SK-N-MC (cell line): ENCODE results near the gene SLC16A2.

Experiments
- DNase-seq: peaks from one replicate; pipeline ENCODE4 v3.0.0-alpha.2; 2011; ENCODE audit warnings: low read depth, low spot score
- H3K27ac ChIP-seq: fragments of 200-600 bp; sonication (generic); 2 replicates; pipeline ENCODE4 v1.5.1; 2016; ENCODE audit warnings: mixed run types
- H3K36me3 ChIP-seq: fragments of 200-600 bp; sonication (generic); 2 replicates; pipeline ENCODE4 v1.6.1; 2017; ENCODE audit warnings: antibody characterized with exemption, low read length, mixed read lengths; ENCODE audit not compliant: insufficient read depth
- H3K4me3 ChIP-seq: fragments of 200-600 bp; sonication (generic); 2 replicates; pipeline ENCODE4 v1.5.1; 2016
- H3K9ac ChIP-seq: fragments of 200-600 bp; sonication (generic); 2 replicates; pipeline ENCODE4 v1.8.0; 2017; ENCODE audit warnings: mixed run types, mixed read lengths; ENCODE audit not compliant: insufficient read length
- H3K9me3 ChIP-seq: fragments of 200-600 bp; sonication (generic); 2 replicates; pipeline ENCODE4 v1.6.1; 2017; ENCODE audit warnings: low read depth, mild to moderate bottlenecking, antibody characterized with exemption, low read length, moderate library complexity, mixed read lengths
- EZH2 ChIP-seq: fragments of 200-600 bp; sonication (generic); IDR thresholded peaks from one replicate; pipeline ENCODE4 v1.6.1; 2017; ENCODE audit warnings: antibody characterized with exemption
- FOXP2 ChIP-seq: optimal IDR thresholded peaks from 2 replicates; pipeline ENCODE3; 2011; ENCODE audit warnings: mild to moderate bottlenecking, moderate library complexity; ENCODE audit not compliant: insufficient read depth; ENCODE audit errors: extremely low read length, control extremely low read depth
- POLR2AphosphoS5 ChIP-seq: IDR thresholded peaks from 2 replicates; pipeline ENCODE4 v1.6.1; 2012; ENCODE audit warnings: mild to moderate bottlenecking, low read depth, low read length, borderline replicate concordance

SLC16A2 gene

DNA sequence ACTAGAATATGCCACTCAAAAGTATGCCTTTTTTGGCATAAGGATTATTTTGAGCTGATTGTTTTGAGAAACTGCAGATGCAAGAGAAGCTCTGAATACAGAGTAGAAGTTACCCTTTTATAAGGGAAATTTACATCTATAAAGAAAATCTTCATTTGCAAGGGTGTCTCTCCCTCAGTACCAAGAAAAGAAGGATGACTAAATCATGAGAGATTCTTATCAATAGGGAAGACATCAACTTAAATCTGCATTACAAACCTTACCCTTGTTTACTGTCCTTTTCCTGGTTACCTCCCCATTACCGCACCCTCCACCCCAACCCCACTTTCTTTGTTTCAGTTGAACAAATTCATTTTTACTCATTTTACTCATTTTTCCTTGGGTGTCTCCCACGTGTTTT lies 130.6 kb downstream of the SLC16A2 start:
- no peak overlapping the region for H3K27ac ChIP-seq
- H3K4me3 ChIP-seq: no peak overlapping the region
- no peak for DNase-seq
- no peaks in the 10 kb centered on the region for H3K9me3 ChIP-seq
- H3K9ac ChIP-seq: no peak overlapping the region
- H3K36me3 ChIP-seq: no peaks in the 10 kb centered on the region
- TF ChIP-seq FOXP2 (no peak), POLR2AphosphoS5 (no peak), EZH2 (no peak)

DNA sequence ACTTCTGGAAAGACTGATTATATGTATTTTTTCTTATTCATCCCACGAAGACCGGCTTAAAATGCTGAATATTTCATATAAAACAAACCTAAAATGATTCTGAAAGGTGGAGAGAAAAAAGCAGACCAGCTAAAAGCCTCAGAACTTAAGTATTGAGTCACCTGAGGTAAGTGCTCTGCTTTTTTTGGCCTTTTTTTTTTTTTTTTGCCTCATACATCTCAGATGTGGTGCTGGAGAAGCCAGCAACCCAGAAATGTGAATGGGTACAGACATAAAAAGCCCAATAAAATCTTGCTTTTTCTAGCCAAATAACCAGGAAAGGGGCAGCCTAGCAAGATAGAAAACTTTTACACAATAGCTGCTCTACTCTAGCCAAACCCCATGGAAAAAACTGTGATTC lies 136.1 kb downstream of the SLC16A2 start:
- Histone ChIP-seq H3K4me3 (no peak overlapping the region), H3K27ac (no peak overlapping the region), H3K36me3 (no peaks in the 10 kb centered on the region), H3K9me3 (no peaks in the 10 kb centered on the region), H3K9ac (no peak overlapping the region)
- TF ChIP-seq POLR2AphosphoS5: no peak
- no peak for TF ChIP-seq FOXP2
- TF ChIP-seq EZH2: no peak
- DNase-seq: no peak

- Histone ChIP-seq H3K9ac (no peak overlapping the region), H3K4me3 (no peak overlapping the region), H3K27ac (no peak overlapping the region), H3K9me3 (no peaks in the 10 kb centered on the region), H3K36me3 (no peaks in the 10 kb centered on the region)
- DNase-seq: no peak
- TF ChIP-seq FOXP2 (no peak), EZH2 (no peak), POLR2AphosphoS5 (no peak)
Measured at GRCh38 chrX:74578137-74578536, 156.8 kb downstream of the SLC16A2 start.

- no peak overlapping the region for H3K4me3 ChIP-seq
- no peak overlapping the region for H3K9ac ChIP-seq
- no peaks in the 10 kb centered on the region for H3K9me3 ChIP-seq
- H3K27ac ChIP-seq: peak overlapping the region; percentile 80
- no peak for DNase-seq
- TF ChIP-seq EZH2: no peak
- no peak for TF ChIP-seq FOXP2
- no peak; the same call in 1 of the 2 replicates for TF ChIP-seq POLR2AphosphoS5
- peaks cover 3% of the 10 kb centered on the region; the same call in 1 of the 2 replicates for H3K36me3 ChIP-seq
Measured at GRCh38 chrX:74579597-74580198, 158.4 kb downstream of the SLC16A2 start.
